HG03342 (cell line): ENCODE results near the gene PAQR8.

Experiments used
- ATAC-seq: cut with Tn5 transposase; IDR thresholded peaks from one replicate; pipeline ENCODE4 v1.9.1; 2021; ENCODE audit warnings: mild to moderate bottlenecking, moderate library complexity; ENCODE audit not compliant: unreplicated experiment

PAQR8 gene

GRCh38 chr6:52457096-52457495 is 95.1 kb downstream of the PAQR8 start:
- ATAC-seq: no peak
